Germinal center (tissue), 1 donor: ENCODE results near the gene ELOVL6.

Experiments
- DNase-seq: peaks from one replicate; pipeline ENCODE4 v3.0.0; 2012; ENCODE audit warnings: mixed read lengths, low spot score

ELOVL6 gene

GRCh38 chr4:110025056-110025455 lies 173.4 kb downstream of the ELOVL6 start:
- no peak for DNase-seq

GRCh38 chr4:110022457-110022856 lies 176.0 kb downstream of the ELOVL6 start:
- no peak for DNase-seq

- no peak for DNase-seq
Measured at GRCh38 chr4:110020646-110021443, 177.6 kb downstream of the ELOVL6 start.

- no peak for DNase-seq
Measured at GRCh38 chr4:110020139-110020538, 178.3 kb downstream of the ELOVL6 start.

- DNase-seq: no peak
Measured at GRCh38 chr4:110019153-110019552, 179.3 kb downstream of the ELOVL6 start.

- DNase-seq: no peak
Measured at GRCh38 chr4:110014233-110014632, 184.2 kb downstream of the ELOVL6 start.

GRCh38 chr4:110012917-110013316 lies 185.5 kb downstream of the ELOVL6 start:
- no peak for DNase-seq

- no peak for DNase-seq
Measured at GRCh38 chr4:110010797-110011196, 187.6 kb downstream of the ELOVL6 start.

GRCh38 chr4:110009550-110009949 lies 188.9 kb downstream of the ELOVL6 start:
- DNase-seq: no peak

- DNase-seq: no peak
Measured at GRCh38 chr4:110008540-110008939, 189.9 kb downstream of the ELOVL6 start.

GRCh38 chr4:110007217-110007616 lies 191.2 kb downstream of the ELOVL6 start:
- no peak for DNase-seq

GRCh38 chr4:110005461-110006056 lies 192.9 kb downstream of the ELOVL6 start:
- DNase-seq: peak; percentile 29

- DNase-seq: no peak
Measured at GRCh38 chr4:110004556-110004955, 193.9 kb downstream of the ELOVL6 start.

- no peak for DNase-seq
Measured at GRCh38 chr4:110003401-110004187, 194.8 kb downstream of the ELOVL6 start.

- DNase-seq: no peak
Measured at GRCh38 chr4:110002326-110002725, 196.1 kb downstream of the ELOVL6 start.

GRCh38 chr4:109999585-109999912 lies 198.9 kb downstream of the ELOVL6 start:
- no peak for DNase-seq

- DNase-seq: peak; percentile 54
Measured at GRCh38 chr4:109998867-109999584, 199.4 kb downstream of the ELOVL6 start.

GRCh38 chr4:109996526-109996925 lies 201.9 kb downstream of the ELOVL6 start:
- no peak for DNase-seq
